Liver (tissue), 3 donors: ENCODE results near the gene EMP3.

Source experiments
- CTCF ChIP-seq: fragments of 150-350 bp; IDR thresholded peaks from 2 replicates; pipeline ENCODE4 v1.5.1; 2017; ENCODE audit warnings: improper control_type of control experiment, low read depth, low read length; ENCODE audit not compliant: missing input control
- HNF4A ChIP-seq, 2 donors: conservative IDR thresholded peaks; 2 replicates each; pipeline ENCODE4 v1.6.1; 2016; ENCODE audit warnings: antibody characterized with exemption in 2 of 2, mild to moderate bottlenecking in 2 of 2
- MAX ChIP-seq: IDR thresholded peaks from 2 replicates; pipeline ENCODE4 v1.6.1; 2016; ENCODE audit warnings: antibody characterized with exemption
- RAD21 ChIP-seq, 2 donors: IDR thresholded peaks; 2 replicates each; pipeline ENCODE4 v1.6.1; 2016; ENCODE audit warnings: antibody characterized with exemption in 2 of 2, mild to moderate bottlenecking in 2 of 2
- RXRA ChIP-seq, 2 donors: IDR thresholded peaks; 2 replicates each; pipeline ENCODE4 v1.6.1; 2017 to 2018; ENCODE audit warnings: antibody characterized with exemption in 2 of 2, mild to moderate bottlenecking in 1 of 2
- donor health status: healthy.
- donor health status: healthy.

- no peak for TF ChIP-seq CTCF
- TF ChIP-seq MAX, result no peak
- no peak for TF ChIP-seq RAD21 (IDR thresholded peaks at IDR 0.05)
- TF ChIP-seq HNF4A (conservative IDR thresholded peaks at IDR 0.05), result no peak
- no peak for TF ChIP-seq RXRA (IDR thresholded peaks at IDR 0.05)
These were observed 41.4 kb upstream of the EMP3 start for GRCh38 chr19:48283908-48284307.
